GM19463 (cell line): ENCODE data around the gene HPSE.

Experiments
- ATAC-seq: cut with Tn5 transposase; IDR thresholded peaks from one replicate; pipeline ENCODE4 v1.9.1; 2021; ENCODE audit warnings: mild to moderate bottlenecking, moderate library complexity; ENCODE audit not compliant: unreplicated experiment

Gene HPSE

DNA sequence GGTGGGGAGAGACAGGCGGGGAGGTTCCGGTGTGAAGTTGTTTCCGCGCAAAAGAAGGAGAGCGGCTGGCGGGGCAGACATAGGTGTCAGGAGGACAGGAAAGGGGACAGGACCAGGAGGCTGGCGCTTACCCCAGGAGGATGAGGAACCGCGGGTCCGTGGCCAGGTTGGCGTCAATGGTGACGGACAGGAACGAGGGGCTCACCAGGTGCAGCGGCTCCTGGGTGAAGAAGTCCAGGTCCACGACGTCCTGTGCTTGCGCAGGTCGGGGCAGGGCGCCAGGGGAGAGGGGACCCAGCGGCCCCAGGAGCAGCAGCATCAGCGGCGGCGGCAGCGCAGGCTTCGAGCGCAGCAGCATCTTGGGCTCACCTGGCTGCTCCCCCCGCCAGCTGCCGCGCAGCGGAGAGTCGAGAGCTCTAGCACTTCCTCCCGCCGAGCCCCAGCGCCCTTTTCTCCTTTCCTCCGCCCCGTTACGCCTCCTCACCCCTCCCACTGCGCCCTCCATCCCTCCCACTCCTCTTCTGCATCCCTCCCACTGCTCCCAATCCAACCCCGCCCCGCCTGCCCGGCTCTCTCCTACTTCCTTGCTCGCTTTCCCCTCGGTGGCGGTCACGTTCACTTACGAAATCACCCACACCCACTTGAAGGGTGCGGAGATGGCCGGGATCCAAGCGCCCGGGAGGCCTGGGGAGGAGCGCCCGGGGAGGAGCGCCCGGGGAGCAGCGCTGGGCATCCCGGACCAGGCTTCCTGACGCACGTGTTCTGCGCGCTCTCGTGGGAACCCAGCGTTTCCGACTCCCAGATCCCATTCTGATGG lies at the start of gene HPSE:
HPSE (minus strand) TSS at position 424 of the 817 bp plus-strand sequence; CDS start at position 358, 66 bp downstream.
- ATAC-seq, result peak; percentile 85

DNA sequence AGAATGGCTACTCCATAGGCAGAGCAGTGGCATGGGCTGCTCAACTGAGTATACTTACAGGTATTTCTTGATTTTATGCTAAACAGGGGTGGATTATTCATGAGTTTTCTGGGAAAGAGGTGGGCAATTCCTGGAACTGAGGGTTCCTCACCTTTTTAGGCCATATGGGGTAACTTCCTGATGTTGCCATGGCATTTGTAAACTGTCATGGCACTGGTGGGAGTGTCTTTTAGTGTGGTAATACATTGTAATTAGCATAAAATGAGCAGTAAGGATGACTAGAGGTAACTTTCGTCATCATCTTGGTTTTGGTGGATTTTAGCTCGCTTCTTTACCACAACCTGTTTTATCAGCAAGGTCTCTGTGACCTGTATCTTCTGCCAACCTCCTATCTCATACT lies 48.2 kb upstream of the HPSE start:
- no peak for ATAC-seq

DNA sequence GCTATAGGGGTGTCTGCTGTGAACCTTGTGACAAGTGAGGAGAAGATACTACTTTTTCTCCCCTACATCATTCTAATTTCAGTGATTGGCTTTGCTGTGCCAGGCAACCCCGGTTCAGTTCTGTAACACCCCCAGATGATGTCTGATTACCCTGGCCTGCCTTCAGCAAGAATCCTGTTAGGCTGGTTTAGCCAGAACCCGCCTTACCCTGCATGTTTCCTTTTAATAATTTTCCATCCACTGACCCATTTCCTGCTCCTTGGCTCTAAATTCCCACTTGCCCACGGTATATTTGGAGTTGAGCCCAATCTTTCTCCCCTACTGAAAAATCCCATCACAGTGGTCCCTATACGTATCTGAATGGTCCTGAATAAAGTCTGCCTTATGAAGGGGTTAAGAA lies 46.5 kb upstream of the HPSE start:
- no peak for ATAC-seq

DNA sequence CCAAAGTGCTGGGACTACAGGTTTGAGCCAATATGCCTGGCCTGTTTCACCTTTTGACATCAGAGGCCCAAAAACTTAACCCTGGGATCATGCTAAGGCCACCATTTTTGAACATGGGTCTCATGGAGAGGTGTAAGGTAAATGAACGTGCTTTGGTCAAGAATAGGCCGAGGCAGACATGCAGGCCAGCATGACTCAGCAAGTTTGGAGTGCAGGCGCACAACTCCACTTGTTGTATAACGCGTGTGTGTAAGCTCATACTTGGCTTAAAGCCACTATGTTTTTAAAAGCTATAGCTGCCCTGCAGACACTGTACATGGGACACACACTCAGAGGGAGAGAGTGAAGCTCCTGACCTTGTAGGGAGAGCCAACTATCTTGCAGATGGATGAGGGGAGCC lies 43.8 kb upstream of the HPSE start:
- no peak for ATAC-seq

DNA sequence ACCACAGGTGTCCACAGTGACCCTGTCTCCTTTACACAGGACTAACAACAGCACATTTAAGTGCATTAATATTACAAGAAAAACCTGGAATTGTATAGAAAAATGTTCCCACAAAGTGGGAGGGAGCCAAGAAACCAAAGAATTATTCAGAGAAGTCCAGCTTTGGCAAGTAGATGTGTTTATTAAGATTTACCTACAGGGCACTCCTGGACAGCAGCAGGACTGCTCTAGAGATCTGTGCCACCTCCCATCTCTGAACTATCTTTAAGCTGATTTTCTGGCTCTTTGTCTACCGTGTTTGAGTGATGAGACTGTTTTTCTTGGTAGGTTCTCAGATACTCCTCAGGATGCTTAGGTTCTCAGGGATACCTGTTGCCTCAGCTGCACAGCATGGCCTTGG lies 38.3 kb upstream of the HPSE start:
- no peak for ATAC-seq

DNA sequence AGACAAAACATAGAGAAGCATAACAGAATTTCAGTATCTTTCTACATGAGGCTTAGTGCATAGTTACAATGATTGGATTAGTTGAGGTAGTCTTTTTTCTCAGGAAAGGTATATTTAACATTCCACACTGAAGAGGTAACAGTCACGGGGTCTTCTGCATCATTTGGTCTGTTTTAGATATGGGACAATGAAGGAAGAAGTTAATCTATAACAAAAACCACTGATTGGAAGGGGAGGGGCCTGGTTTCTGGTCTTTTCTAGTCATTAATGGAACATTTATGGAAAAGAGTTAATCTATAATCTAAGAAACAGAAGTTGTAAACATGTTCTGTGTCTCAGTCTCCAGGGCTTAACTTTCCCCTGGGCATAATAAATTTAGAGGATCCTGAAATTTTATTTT lies 37.3 kb upstream of the HPSE start:
- no peak for ATAC-seq

DNA sequence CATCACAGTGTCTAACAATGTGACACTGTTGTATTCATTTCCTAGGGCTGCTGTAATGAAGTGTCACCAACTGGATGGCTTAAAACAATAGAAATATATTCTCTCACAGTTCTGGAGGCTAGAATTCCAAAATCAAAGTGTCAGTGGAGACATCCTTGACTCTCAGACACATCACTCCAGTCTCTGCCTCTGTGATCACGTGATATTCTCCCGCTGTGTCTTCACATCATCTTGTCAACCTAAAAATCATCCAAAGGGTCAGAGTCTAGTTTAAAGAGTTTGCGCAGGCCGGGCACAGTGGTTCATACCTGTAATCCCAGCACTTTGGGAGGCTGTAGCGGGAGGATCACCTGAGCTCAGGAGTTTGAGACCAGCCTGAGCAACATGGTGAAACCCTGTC lies 36.6 kb upstream of the HPSE start:
- no peak for ATAC-seq

DNA sequence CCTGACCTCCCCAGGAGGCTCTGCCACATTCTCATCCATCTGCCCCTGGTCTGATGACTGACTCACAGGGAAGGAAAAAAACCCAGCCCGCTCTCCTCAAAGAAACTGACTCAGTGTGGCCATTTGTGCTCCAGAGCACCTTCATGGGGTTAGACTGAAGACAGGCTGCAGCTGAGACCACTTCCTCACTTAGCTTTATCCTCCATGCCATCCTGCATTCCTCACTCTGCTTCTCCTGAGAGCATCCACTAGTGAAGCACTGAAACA lies 35.9 kb upstream of the HPSE start:
- no peak for ATAC-seq

DNA sequence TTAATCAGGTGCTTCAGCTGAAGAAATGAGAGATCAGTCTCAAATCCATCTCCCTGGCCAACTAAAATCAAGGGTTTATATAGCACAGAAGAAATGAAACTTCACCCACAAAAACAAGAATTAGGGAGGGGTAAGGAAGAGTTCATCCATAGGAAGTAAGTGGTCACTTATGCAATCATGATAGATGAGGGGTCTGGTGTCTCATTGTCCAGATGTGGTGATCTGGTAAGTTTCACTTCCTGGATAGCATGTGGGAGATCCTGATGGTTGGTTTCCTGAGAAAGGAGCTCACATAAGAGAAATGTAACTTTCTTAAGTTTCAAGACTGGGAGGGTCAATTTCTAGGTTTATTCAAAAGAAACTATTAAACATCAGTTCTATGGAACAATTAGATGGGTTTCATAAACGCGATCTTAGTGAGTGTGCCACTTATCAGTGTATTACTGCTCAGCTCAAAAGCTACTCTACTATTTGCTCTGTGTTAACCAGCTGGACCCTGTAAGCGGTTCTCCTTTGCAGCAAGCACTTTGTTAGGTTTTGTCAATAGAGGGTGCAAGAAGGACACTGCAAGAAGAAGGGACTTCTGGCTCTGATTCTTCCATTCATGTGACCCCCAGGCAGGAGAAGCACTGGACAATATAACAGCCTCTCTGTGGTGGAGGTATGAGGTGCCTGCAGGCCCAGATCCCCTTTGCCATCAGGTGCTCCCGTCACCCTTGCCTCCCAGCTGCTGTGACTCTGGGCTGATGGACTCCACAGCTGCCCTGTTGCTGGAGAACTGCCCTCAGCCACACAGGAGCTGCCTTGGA lies 35.4 kb upstream of the HPSE start:
- ATAC-seq, result no peak

DNA sequence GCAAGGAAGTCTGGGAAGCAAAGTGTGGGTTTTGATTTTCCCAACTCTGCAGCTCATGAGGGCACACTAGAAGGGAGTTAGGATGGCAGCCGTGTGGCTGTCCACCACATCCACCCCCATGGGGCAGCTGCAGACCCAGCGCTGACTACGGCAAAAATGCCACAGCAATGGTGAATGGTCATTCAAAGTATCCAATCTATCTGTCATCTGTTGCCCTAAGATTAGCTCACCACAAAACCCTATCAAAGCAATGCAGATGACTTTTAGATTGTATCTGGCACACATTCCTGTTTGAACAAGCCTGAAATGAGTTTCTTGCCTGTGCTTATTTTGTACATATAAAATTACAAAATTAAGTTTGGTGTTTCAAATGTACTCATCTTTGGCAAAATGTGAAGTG lies 29.7 kb upstream of the HPSE start:
- no peak for ATAC-seq

DNA sequence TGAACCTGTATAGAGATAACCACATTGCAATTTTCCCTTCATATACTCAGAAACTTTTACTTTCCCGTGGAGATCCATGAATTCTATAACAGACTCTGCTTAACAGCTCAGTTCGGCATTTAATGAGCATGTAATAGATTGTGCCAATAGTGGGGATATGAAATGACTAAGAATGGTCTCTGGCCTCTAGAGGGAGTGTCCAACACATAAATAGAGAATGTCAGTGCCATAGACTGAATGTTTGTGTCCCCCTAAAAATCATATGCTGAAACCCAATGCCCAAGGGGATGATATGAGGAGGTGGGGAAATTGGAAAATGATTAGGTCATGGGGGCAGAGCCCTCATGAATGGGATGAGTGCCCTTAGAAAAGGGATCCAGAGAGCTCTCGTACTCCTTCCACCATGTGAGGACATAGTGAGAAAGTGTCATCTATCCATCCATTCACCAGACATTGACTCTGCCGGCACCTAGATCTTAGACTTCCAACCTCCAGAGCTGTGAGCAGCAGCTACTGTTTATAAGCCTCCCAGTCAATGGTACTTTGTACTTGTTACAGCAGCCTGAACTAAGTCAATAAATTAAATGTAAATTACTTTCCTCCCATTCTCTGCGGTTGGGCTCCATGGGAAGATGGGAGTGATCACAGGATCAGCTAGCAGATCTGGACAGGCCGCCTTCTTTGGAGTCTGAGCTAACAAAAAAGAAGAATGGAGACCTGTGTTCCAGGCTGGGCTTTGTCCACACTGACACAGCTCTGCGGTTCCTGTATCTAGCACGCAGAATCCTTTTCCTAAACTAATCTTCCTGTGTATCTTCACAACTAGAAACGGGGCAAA lies 28.1 kb upstream of the HPSE start:
- no peak for ATAC-seq

DNA sequence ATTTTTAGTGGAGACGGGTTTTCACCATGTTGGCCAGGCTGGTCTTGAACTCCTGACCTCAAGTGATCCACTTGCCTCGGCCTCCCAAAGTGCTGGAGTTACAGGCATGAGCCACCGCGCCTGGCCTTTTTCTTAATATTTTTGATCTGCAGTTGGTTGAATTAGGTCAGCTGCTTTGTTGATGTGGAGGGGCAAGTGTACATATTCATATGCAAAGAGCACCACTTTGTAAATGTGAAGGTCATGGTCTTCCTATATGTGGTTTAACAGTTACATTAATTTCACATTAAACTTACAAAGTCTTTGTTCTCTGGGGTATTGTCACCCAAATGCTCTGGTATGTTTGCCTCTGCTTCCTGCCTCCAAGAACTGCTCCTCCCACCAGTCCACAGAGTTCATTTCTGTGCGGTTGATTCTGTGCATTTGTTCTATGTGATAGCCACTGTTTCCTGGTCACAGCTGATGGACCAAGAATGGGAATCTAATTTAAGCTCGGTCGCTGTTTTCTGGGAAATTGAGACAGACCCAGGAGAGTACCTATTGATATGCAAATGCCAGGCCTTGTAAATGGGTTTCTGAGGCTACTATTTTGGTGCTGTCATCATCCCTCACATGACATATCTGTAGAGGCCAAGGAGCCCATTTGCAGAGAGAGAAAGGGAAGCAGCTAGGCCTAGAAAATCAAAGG lies 26.9 kb upstream of the HPSE start:
- no peak for ATAC-seq

DNA sequence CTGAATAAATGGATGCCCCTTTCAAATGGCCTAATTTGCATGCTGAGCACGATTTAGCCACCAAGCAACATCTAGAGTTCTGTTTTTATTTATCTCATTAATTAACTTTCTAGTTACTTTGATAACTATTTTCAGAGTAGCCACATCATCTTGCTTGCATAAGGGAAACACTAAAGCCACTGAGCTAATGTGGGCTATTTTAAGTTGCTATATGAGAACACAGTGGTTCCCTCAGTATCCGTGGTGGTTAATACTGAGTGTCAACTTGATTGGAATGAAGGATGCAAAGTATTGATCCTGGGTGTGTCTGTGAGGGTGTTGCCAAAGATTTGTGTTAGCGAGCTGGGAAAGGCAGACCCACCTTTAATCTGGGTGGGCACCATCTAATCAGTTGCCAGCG lies 25.4 kb upstream of the HPSE start:
- no peak for ATAC-seq

DNA sequence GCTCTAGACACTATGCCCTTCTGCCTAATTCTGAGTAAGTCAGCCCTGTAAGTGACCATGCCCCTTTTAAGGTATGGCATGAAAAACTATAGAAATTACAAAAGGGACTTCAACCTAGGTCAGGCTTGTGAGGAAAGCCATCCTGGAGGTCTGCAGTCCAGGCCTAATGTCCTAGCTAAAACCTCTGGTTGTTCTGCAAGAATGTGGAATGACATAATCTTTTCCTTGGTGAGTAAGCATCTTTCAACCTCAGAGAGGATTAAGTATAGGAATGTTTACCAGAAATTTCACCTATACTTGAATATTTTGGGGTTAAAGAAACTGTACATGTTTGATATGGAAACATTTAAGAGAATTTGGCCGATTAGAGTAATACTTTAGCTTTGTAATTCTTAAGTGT lies 23.8 kb upstream of the HPSE start:
- ATAC-seq, result no peak

DNA sequence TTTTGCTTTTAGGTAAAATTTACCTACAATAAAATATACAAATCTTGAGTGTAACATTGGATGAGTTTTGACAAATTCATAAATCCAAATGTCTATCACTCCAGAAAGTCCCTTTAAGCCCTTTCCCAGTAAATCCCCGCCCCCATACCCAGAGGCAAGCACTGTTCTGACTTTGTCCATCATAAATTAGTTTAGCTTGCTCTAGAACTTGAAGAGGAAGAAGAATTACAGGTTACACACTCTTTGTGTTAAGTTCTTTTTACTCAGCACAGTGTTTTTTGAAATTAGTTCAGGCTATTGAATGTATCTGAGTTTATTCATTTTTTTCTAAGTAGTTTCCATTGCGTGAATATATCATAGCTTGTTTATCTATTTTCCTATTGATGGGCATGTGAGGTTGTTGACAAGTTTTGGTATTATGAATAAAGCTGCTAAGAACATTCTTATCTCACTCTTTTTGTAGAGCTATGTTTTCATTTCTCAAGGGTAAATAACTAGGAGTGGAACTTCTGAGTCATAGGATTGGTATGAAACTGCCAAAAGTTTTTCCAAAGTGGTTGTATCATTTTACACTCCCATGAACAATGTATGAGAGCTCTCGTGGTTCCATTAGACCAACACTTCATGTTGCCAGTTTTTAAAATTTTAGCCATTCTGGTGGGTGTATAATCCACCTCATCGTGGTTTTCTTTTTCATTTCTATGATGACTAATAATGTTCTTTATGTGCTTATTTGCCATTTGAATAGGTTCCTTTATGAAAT lies 22.4 kb upstream of the HPSE start:
- ATAC-seq, result peak; percentile 75

DNA sequence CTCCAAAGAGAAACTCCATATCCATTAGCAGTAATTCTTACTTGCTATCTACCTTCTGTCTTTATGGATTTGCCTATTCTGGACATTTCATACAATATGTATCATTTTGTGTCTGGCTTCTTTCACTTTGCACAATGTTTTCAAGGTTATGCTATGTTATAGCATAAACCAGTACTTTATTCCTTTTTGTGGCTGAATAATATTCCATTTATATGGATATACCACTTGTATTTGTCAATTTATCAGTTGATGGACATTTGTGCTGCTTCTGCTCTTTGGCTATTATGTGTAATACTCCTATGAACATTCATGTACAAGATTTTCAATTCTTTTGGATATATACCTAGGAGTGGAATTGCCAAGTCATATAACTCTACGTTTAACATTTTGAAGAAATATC lies 18.9 kb upstream of the HPSE start:
- ATAC-seq, result no peak

DNA sequence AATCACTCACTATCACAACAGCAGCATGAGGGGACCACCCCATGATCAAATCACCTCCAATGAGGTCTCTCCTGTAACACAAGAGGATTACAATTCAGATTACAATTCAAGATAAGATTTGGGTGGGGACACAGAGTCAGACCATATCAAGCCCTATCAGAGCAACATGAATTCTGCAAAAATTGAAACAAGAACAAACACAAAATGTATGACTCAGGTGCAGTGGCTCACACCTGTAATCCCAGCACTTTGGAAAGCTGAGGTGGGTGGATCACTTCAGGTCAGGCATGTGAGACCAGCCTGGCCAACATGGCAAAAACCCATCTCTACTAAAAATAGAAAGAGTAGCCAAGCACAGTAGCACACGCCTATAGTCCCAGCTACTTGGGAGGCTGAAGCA lies 13.4 kb upstream of the HPSE start:
- ATAC-seq, result no peak

DNA sequence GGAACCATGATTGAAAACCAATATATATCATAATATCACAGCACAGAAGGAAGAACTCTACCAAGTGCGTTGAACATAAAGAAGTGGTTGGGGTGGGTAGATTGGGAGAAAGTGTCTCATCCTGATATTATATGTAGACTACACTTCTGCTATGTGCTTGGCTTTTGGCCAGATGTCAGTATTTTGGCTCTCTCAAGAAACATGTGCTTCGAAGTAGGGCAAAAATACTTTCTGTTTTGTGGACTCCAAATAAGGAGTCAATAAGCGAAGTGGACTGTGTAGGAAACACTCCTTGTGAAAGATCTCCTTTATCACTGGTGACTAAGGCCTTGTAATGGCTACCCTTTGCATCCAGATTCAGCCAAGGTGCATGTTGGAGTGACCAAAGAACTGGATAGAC lies 7.8 kb upstream of the HPSE start:
- no peak for ATAC-seq

DNA sequence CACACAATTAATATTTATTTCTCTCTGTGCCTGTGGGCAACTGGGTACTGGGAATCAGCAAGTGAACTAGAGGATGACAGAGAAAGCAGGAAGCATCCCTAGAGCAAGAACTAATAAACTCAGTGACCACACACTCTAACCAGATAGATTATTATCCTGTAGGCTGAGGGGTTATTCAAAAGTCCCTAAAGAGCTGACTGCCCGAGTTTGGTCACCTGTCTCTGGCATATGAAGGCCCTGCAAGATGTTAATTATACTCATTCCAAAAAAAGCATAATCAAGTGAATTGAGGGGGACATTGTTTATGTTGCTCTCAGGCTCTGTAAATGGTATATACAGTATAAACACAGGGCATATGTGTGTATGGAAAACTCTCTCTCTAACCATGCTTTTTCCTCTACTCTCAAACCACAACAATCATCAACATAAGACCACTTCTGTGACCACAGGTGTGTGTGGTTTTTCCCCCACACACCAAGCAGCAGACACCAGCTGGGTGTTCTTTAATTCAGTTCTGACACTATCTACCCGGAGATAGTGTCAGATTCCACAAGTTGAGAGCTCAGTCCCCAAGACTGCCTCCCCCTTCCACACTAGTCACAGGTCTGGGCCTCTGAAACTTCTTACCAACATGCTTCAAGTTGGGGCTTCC lies 6.2 kb upstream of the HPSE start:
- ATAC-seq, result peak; percentile 79

DNA sequence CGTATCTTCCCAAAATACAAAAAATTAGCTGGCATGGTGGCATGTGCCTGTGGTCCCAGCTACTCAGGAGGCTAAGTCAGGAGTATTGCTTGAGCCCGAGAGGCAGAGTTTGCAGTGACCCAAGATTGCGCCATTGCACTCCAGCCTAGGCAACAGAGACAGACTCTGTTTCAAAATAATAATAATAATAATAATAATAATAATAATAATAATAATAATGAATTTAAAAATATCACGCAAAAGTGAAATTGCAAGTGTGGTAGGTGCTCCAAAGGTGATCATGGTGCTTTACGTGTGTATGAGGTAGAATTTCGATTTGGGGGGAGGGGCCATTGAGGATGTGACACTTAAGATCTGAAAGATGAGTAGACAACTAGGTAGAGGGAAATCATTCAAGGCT lies 4.9 kb upstream of the HPSE start:
- ATAC-seq, result no peak
